Panc1 (cell line): ENCODE data around the gene CDK5RAP1. TPM values are rescaled to one million over a fixed set of nuclear protein-coding genes. Genes with fewer than 3 reads are reported as not detected.

Experiments
- ATAC-seq: fragments of 200-7000 bp; cut with Tn5 transposase; 2 replicates; pipeline ENCODE4 v1.9.1; 2020; ENCODE audit warnings: mild to moderate bottlenecking, moderate library complexity
- BruUV-seq: library from RNA; stranded (reverse); fragments of 400-500 nt; replicated peaks from 2 replicates; lab custom pipeline; 2021; lab: Mats Ljungman, UMichigan
- CTCF ChIA-PET: fragments of 300-600 bp; sonication (Branson Sonifier 250); formaldehyde crosslinking; loops from one replicate; lab custom pipeline; 2022; ENCODE audit warnings: antibody characterized with exemption; lab: Charles Lee
- POLR2A ChIA-PET: fragments of 300-600 bp; sonication (Branson Sonifier 250); formaldehyde crosslinking; loops from one replicate; lab custom pipeline; 2022; ENCODE audit warnings: antibody characterized with exemption; lab: Charles Lee
- DNase-seq: peaks from one replicate; pipeline ENCODE4 v3.0.0-alpha.2; 2010; ENCODE audit warnings: low read depth, low spot score
- H3K27ac ChIP-seq: 2 replicates; pipeline ENCODE4 v1.5.1; 2011; ENCODE audit warnings: mild to moderate bottlenecking, low read length, inconsistent platforms
- H3K27me3 ChIP-seq: fragments of 200-500 bp; sonication (Bioruptor generic); 2 replicates; pipeline ENCODE4 v1.6.0; 2014; ENCODE audit warnings: low read length, inconsistent platforms; ENCODE audit not compliant: control insufficient read depth, insufficient read depth
- H3K36me3 ChIP-seq: fragments of 200-500 bp; sonication (Bioruptor generic); 2 replicates; pipeline ENCODE4 v1.5.1; 2014; ENCODE audit warnings: inconsistent platforms, mild to moderate bottlenecking, low read length, moderate library complexity; ENCODE audit not compliant: control insufficient read depth, insufficient read depth
- H3K4me1 ChIP-seq: 2 replicates; pipeline ENCODE4 v1.5.1; 2011; ENCODE audit warnings: inconsistent platforms, mild to moderate bottlenecking, low read length, moderate library complexity; ENCODE audit not compliant: control insufficient read depth, insufficient read depth
- H3K4me3 ChIP-seq, 2 experiments: 2 replicates each; pipeline ENCODE4 v1.5.1; 2011 to 2012; ENCODE audit warnings: low read depth in 2 of 2, low read length in 2 of 2, mild to moderate bottlenecking in 2 of 2, inconsistent platforms in 1 of 2, moderate library complexity in 1 of 2
- H3K9me3 ChIP-seq: fragments of 200-500 bp; sonication (Bioruptor generic); 2 replicates; pipeline ENCODE4 v1.5.1; 2014; ENCODE audit warnings: low read depth, mild to moderate bottlenecking, inconsistent platforms, low read length, moderate library complexity; ENCODE audit not compliant: control insufficient read depth, insufficient read depth
- POLR2AphosphoS5 ChIP-seq: IDR thresholded peaks from 2 replicates; pipeline ENCODE4 v1.6.1; 2012; ENCODE audit warnings: mild to moderate bottlenecking, low read depth, low read length, moderate library complexity
- SIN3A ChIP-seq: IDR thresholded peaks from 2 replicates; pipeline ENCODE4 v1.6.1; 2012; ENCODE audit warnings: low read depth, mild to moderate bottlenecking, low read length, moderate library complexity, borderline replicate concordance; ENCODE audit not compliant: insufficient read depth
- TCF7L2 ChIP-seq: IDR thresholded peaks from 2 replicates; pipeline ENCODE4 v1.6.1; 2011; ENCODE audit warnings: mild to moderate bottlenecking, low read depth, low read length, inconsistent platforms
- in situ Hi-C: cut with HindIII; loops from 2 replicates; pipeline ENCODE4 v1.10.0; 2016; ENCODE audit warnings: low sequenced_read_pairs, low pct_unique_long_range_greater_than_20kb
- intact Hi-C: fragments of 100-400 bp; cut with micrococcal nuclease; formaldehyde crosslinking; loops from one replicate; pipeline ENCODE4 v1.10.0; 2022; ENCODE audit not compliant: unreplicated experiment
- total RNA-seq: library from RNA; stranded (reverse); gene quantifications from one replicate; pipeline ENCODE4 v1.2.1, GENCODE V29; 2021; ENCODE audit not compliant: unreplicated experiment
- TF ChIP-seq, protein P1 (sequence below), 2 experiments: IDR thresholded peaks; 2 replicates each; pipeline ENCODE4 v1.6.1; 2011 to 2012; ENCODE audit warnings: low read depth in 2 of 2, control low read depth in 1 of 2, low read length in 1 of 2, mild to moderate bottlenecking in 1 of 2, moderate library complexity in 1 of 2; ENCODE audit not compliant: insufficient read depth in 1 of 2
- TF ChIP-seq, protein P2 (sequence below): fragments of 450-650 bp; IDR thresholded peaks from 2 replicates; pipeline ENCODE4 v1.5.1; 2017; ENCODE audit warnings: mild to moderate bottlenecking

CDK5RAP1 gene
- total RNA-seq, 1 experiment from 2014 or later = 34.8 TPM

DNA sequence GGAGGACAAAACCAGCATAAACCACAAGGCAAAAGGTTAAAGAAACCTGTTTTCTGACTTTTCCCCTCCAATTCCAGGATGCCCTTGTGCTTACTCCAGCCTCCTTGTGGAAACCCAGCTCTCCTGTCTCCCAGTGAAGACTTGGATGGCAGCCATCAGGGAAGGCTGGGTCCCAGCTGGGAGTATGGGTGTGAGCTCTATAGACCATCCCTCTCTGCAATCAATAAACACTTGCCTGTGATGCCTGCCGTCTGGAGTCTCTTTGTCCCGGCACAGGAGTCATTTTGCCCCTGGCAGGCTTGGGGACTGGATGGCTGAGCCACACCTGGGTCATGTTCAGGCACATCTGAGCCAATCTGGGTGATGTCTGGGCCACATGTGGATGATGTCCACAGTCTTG lies 91.7 kb downstream of the CDK5RAP1 start:
- no peak overlapping the region for H3K4me3 ChIP-seq
- H3K27me3 ChIP-seq = no peaks in the 10 kb centered on the region
- H3K36me3 ChIP-seq = no peaks in the 10 kb centered on the region
- H3K27ac ChIP-seq = no peak overlapping the region
- no peak for ATAC-seq
- peaks cover 2% of the 10 kb centered on the region; the same call in 1 of the 2 replicates for H3K4me1 ChIP-seq
- in situ Hi-C loops = no loop called here
- BruUV-seq = no TSS peak
- intact Hi-C loops = no loop called here
- no peak for TF ChIP-seq SIN3A
- no peak for TF ChIP-seq POLR2AphosphoS5
- TF ChIP-seq, protein P1, sequence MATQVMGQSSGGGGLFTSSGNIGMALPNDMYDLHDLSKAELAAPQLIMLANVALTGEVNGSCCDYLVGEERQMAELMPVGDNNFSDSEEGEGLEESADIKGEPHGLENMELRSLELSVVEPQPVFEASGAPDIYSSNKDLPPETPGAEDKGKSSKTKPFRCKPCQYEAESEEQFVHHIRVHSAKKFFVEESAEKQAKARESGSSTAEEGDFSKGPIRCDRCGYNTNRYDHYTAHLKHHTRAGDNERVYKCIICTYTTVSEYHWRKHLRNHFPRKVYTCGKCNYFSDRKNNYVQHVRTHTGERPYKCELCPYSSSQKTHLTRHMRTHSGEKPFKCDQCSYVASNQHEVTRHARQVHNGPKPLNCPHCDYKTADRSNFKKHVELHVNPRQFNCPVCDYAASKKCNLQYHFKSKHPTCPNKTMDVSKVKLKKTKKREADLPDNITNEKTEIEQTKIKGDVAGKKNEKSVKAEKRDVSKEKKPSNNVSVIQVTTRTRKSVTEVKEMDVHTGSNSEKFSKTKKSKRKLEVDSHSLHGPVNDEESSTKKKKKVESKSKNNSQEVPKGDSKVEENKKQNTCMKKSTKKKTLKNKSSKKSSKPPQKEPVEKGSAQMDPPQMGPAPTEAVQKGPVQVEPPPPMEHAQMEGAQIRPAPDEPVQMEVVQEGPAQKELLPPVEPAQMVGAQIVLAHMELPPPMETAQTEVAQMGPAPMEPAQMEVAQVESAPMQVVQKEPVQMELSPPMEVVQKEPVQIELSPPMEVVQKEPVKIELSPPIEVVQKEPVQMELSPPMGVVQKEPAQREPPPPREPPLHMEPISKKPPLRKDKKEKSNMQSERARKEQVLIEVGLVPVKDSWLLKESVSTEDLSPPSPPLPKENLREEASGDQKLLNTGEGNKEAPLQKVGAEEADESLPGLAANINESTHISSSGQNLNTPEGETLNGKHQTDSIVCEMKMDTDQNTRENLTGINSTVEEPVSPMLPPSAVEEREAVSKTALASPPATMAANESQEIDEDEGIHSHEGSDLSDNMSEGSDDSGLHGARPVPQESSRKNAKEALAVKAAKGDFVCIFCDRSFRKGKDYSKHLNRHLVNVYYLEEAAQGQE (IDR thresholded peaks at IDR 0.05; ENCODE audit: insufficient read depth in 1 of 2, low read depth in 2 of 2, low read length in 1 of 2) = no peak
- TF ChIP-seq, protein P2, sequence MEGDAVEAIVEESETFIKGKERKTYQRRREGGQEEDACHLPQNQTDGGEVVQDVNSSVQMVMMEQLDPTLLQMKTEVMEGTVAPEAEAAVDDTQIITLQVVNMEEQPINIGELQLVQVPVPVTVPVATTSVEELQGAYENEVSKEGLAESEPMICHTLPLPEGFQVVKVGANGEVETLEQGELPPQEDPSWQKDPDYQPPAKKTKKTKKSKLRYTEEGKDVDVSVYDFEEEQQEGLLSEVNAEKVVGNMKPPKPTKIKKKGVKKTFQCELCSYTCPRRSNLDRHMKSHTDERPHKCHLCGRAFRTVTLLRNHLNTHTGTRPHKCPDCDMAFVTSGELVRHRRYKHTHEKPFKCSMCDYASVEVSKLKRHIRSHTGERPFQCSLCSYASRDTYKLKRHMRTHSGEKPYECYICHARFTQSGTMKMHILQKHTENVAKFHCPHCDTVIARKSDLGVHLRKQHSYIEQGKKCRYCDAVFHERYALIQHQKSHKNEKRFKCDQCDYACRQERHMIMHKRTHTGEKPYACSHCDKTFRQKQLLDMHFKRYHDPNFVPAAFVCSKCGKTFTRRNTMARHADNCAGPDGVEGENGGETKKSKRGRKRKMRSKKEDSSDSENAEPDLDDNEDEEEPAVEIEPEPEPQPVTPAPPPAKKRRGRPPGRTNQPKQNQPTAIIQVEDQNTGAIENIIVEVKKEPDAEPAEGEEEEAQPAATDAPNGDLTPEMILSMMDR = no peak
- TF ChIP-seq TCF7L2 = no peak
- CTCF ChIA-PET = interaction anchor here (0.5 kb wide), 1 partner anchor 395 kb away, joined by 3 read pairs; no protein-coding TSS in a partner anchor
- POLR2A ChIA-PET = no interaction called here
- H3K9me3 ChIP-seq = no peaks in the 10 kb centered on the region
- no peak for DNase-seq

Other genes starting within 250 kb of the CDK5RAP1 start
- not detected for gene BPIFA2, start 233.4 kb downstream of the CDK5RAP1 start, total RNA-seq
- not detected for gene BPIFA3, start 184.2 kb downstream of the CDK5RAP1 start, total RNA-seq
- gene BPIFA1, start 165.5 kb downstream of the CDK5RAP1 start, total RNA-seq = not detected
- gene BPIFB1, start 118.3 kb downstream of the CDK5RAP1 start, total RNA-seq = 0.10 TPM
- 12.0 TPM for gene SNTA1, start 42.2 kb upstream of the CDK5RAP1 start, total RNA-seq
- gene CBFA2T2, start 88.6 kb upstream of the CDK5RAP1 start, total RNA-seq = 16.3 TPM